Thoracic aorta (tissue), 2 donors: ENCODE results near the gene FADS2. TPM values are rescaled to one million over a fixed set of nuclear protein-coding genes. Genes with fewer than 3 reads are reported as not detected.

Experiments
- ATAC-seq: fragments of 150-250 bp; one replicate; pipeline ENCODE4 v1.8.0; 2017; ENCODE audit warnings: low read depth; ENCODE audit not compliant: insufficient number of reproducible peaks, low FRiP score
- DNase-seq: peaks from one replicate; pipeline ENCODE4 v3.0.0-alpha.2; 2020; ENCODE audit warnings: low spot score
- H3K27ac ChIP-seq, 2 donors: fragments of 200-600 bp; sonication (generic); 1 replicate in 1 of 2; 2 replicates in 1 of 2; pipeline ENCODE4 v1.5.1; 2016; ENCODE audit warnings: mild to moderate bottlenecking in 2 of 2, moderate library complexity in 2 of 2
- H3K27me3 ChIP-seq: fragments of 200-600 bp; sonication (generic); replicated peaks from 2 replicates; pipeline ENCODE4 v1.6.0; 2016; ENCODE audit warnings: mild to moderate bottlenecking; ENCODE audit not compliant: insufficient read depth
- H3K36me3 ChIP-seq: fragments of 200-600 bp; sonication (generic); one replicate; pipeline ENCODE4 v1.5.1; 2016
- H3K4me1 ChIP-seq, 2 donors: fragments of 200-600 bp; sonication (generic); 1 replicate in 1 of 2; 2 replicates in 1 of 2; pipeline versions ENCODE4 v1.5.1 to v1.6.0; 2016; ENCODE audit warnings: low read depth in 2 of 2, mild to moderate bottlenecking in 1 of 2; ENCODE audit not compliant: control insufficient read depth in 1 of 2
- H3K4me3 ChIP-seq: fragments of 200-600 bp; sonication (generic); 2 replicates; pipeline ENCODE4 v1.5.1; 2016; ENCODE audit warnings: mild to moderate bottlenecking
- H3K9me3 ChIP-seq: fragments of 200-600 bp; sonication (generic); 2 replicates; pipeline ENCODE4 v1.5.1; 2016
- total RNA-seq, 2 donors: library from RNA; depleted of rRNA; stranded (reverse); fragments of >200 nt; gene quantifications; one replicate each; pipeline versions ENCODE4 v1.1.0 to v1.2.3, GENCODE V29; 2016
- TF ChIP-seq, protein P1 (sequence below): fragments of 200-600 bp; sonication (generic); IDR thresholded peaks from one replicate; pipeline ENCODE4 v1.5.1; 2019; ENCODE audit warnings: antibody characterized with exemption

Gene FADS2
- total RNA-seq, 2 donors from 2014 or later, result 89.2 to 234 TPM

DNA sequence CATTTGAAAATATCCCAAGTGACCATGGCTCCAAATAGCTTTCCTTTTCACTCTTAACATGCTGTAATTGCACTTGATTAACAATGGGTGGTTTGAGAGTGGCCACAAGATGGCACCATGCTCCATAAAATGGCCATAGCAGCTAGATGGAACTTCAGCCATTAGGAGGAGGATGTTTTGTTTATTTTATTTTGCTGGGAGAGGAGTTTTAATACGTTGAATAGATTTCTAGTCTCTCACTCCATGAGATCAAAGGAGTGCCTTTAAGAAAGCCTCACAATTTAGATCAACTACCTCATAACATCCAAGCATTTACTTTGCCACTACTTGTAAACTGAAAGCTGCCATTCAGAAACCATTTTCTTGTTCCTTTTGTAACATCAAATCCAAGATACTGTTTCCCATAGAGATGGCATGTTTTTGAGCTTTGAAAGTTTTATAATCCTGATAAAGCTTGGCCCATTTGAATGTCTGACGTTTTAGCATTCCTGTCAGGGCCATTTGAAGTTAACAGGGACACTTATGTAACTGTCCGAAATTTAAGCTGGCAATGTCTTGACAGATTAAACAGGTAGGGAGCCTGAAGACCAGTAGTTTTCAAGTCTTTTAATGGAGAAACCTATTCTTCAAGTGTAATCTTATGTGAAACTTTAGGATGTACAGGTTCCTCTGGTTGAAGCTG is 30.7 kb upstream of the FADS2 start:
- ATAC-seq (no peak), DNase-seq (peak; percentile 31)
- Histone ChIP-seq H3K4me1 (peaks cover 7 to 18% of the 10 kb centered on the region in 2 donors), H3K36me3 (peaks cover 13% of the 10 kb centered on the region), H3K4me3 (peak overlapping the region; percentile 34), H3K27ac (peak overlapping the region; percentile 43 to 55), H3K27me3 (no peaks in the 10 kb centered on the region), H3K9me3 (no peaks in the 10 kb centered on the region)
- TF ChIP-seq, protein P1, sequence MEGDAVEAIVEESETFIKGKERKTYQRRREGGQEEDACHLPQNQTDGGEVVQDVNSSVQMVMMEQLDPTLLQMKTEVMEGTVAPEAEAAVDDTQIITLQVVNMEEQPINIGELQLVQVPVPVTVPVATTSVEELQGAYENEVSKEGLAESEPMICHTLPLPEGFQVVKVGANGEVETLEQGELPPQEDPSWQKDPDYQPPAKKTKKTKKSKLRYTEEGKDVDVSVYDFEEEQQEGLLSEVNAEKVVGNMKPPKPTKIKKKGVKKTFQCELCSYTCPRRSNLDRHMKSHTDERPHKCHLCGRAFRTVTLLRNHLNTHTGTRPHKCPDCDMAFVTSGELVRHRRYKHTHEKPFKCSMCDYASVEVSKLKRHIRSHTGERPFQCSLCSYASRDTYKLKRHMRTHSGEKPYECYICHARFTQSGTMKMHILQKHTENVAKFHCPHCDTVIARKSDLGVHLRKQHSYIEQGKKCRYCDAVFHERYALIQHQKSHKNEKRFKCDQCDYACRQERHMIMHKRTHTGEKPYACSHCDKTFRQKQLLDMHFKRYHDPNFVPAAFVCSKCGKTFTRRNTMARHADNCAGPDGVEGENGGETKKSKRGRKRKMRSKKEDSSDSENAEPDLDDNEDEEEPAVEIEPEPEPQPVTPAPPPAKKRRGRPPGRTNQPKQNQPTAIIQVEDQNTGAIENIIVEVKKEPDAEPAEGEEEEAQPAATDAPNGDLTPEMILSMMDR, result peak; percentile 78

DNA sequence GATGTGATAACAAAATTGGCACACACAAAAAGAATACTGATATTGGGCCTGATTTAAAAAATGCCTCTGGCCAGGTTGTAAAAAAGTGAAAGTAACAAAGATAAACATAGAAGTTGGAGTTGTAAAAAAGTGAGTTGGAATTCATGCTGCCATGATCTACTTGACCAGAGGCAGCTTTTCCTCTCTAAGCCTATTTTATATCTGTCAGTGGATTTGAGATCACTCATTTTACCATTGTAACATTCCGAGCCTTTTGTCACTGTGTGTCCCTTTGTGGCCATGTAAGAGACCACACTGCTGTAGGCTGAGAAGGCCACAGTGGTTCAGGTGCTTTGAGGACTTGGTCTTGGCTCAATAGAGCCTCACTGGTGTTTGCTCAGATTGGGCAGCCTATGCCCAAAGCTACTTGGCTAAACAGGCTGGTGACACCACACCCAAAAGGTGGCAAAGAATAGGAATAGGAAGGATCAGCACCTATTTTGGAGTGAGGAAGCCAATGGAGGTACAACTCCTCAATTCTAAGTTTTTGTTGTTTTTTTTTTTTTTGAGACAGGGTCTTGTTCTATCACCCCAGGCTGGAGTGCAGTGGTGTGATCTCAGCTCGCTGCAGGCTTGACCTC is 28.3 kb upstream of the FADS2 start:
- Histone ChIP-seq H3K27me3 (no peaks in the 10 kb centered on the region), H3K4me1 (peaks cover 0 to 8% of the 10 kb centered on the region in 2 donors)

DNA sequence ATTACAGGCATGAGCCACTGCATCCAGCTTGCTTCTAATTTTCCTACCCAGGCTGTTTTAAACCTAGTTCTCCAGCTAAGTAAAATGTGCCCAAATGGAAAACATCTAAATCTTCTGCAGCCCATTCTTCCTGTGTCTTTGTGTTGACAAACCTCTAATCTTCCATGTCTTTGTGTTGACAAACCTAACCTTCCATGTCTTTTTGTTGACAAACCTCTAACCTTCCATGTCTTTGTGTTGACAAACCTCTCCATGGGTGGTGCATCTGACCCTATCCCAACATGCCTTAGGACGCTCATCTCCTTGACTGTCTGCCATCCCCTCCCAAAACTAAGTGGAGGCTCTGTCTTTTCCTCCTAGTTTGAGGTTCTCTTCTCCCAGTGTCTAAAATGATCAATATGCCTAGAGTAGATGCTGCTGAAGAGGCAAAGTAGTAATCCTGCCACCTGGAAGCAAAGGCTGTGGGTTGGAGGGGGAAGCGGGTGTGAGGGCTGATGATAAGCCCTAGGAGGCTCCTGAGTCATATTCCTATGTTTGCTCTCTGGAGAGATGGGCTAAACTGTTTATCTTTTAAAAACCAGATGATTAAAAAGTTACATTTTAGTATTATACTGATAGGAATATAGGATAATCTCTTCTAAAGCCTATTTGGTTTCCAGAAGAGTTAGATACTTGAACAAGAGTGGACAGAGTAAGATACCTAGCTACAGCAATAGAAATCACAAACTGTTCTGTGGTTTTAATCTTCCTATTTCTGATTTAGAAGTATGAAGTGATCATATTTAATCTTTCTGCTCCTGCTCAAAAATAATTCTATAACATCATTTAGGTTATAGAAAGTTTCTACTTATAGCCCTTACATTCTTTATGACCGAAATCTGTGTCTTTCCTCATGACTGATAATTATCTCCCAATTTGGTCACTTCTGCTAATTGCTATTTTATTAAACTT is 27.5 kb upstream of the FADS2 start:
- no peaks in the 10 kb centered on the region for H3K9me3 ChIP-seq
- no peak for DNase-seq
- ATAC-seq, result no peak
- H3K27me3 ChIP-seq, result no peaks in the 10 kb centered on the region
- peaks cover 39% of the 10 kb centered on the region for H3K36me3 ChIP-seq
- no peak overlapping the region for H3K27ac ChIP-seq
- no peak overlapping the region for H3K4me3 ChIP-seq
- TF ChIP-seq, protein P1, result no peak
- H3K4me1 ChIP-seq, result peaks cover 0 to 8% of the 10 kb centered on the region in 2 donors

More for the DNA sequence above, 28.3 kb upstream of the FADS2 start:
- Histone ChIP-seq H3K27ac (no peak overlapping the region), H3K9me3 (no peaks in the 10 kb centered on the region), H3K4me3 (no peak overlapping the region), H3K36me3 (peaks cover 31% of the 10 kb centered on the region)
- TF ChIP-seq, protein P1, result no peak
- ATAC-seq (no peak), DNase-seq (no peak)

DNA sequence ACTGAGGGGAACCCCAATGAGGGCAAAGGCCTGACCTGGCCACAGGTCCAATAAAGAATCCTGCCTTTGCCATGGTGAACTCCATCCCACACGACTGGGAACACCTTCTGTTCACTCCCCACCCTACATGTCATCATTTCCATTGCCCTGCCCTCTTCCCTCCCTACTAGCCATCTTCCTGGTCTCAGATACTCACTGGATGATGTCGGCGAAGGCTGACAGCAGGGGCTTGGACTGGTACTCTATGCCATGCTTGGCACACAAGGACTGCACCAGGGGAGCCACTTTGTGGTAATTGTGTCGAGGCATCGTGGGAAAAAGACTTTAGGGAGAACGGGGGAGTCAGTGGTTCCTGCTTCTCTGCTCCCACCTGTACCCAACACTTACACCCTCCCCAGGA is 25.5 kb upstream of the FADS2 start:
- Histone ChIP-seq H3K9me3 (no peaks in the 10 kb centered on the region), H3K27ac (no peak overlapping the region), H3K27me3 (no peaks in the 10 kb centered on the region), H3K36me3 (peaks cover 47% of the 10 kb centered on the region), H3K4me1 (peaks cover 0 to 4% of the 10 kb centered on the region in 2 donors), H3K4me3 (no peak overlapping the region)
- TF ChIP-seq, protein P1, result no peak
- DNase-seq (no peak), ATAC-seq (no peak)
